HL-60/S4 (cell line): ENCODE measurements around the gene SH3GL3.

Experiments used
- in situ Hi-C: fragments of 300-500 bp; cut with MboI; formaldehyde crosslinking; loops from 2 replicates; pipeline ENCODE4 v1.14.3; 2022; ENCODE audit warnings: low sequenced_read_pairs

SH3GL3 gene

DNA sequence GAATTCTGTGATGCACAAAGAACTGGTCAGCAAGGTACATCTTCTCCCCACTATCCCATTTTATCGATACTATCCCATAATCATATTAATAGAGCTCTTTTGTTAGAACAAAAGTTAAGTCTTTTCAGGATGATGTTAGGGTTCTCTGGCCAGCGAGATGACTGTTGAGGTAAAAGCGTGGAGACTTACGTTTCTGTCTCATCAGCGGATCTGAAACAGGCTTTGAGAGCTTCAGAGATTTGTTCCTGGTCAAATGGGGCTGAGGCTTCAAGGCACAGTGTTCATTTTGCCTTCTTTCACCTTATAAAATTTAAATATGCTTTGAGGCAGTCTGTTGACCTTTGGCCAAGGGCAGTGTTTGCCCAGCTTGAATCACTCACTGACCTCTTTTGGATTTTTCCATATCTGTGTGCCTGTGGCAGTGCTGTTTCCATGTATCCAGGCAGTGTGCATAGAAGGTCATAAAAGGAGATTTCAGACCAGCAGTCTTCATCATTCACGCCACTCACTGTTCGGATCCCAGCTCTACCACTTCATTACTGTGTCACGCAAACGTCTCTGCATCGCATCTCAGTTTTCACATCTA lies 209.9 kb downstream of the SH3GL3 start:
- in situ Hi-C loops, result no loop called here

DNA sequence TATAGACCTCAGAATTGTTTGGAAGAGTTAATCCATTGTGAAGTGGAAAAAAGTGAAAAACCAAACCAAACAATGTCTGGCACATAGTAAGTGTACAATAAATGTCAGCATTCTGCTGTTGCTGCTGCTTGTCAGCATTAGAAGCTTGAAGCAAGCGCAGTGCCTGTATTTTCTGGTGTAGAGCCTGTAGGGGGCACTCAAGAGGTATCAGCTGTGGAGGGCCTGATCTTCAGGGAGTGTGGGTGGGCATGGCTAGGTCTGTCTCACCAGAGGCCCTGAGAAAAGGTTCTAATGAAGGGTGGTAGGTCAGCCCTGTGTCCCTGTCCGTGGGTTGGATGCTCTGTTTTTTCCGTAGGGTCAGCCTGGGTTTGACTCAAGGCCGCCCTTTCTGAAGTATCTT lies 210.4 kb downstream of the SH3GL3 start:
- in situ Hi-C loops, result no loop called here

DNA sequence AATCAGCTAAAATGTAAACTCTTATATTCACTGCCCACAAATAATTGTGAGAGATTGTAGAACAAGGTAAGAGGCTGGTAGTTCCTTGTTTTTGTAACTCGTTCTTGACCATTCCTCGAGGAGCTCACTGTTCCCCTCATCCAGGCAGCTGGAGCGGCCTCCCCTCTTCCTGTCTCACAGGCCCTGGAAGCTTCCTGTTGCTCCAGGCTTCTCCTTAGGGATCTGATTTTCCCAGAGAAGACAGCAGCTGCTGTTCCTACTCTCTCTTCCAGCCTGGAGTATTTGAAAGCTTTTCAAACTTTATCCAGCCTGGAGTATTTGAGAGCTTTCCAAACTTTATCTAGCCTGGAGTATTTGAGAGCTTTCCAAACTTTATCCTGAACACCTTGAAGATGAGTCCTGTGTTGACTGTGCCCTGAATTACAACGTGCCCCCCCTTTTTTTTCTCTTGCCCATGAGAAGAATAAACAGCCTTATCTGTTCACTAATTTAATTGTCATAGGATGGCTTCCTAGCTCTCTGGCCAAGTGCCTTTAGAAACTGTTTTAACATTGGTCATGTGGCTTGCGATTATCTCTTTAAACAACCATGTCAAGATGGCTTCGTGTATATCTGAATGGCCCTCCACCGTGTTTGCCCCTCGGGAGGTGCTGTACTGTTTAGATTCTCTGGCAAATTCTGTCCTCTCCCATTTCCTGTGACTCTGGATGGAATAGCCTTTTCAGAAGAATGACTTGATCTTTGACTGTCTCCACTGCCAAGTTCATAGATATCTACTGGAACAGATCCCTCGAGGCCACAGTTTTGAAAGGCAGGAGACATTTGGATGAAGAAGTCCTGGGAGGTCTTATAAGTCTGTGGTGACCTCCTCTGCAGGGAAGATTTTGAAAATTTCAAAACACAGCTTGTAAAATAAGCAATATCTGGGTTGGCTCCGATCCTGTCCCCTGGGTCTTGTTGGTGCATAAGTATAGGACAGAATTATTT lies 211.6 kb downstream of the SH3GL3 start:
- in situ Hi-C loops, result no loop called here

DNA sequence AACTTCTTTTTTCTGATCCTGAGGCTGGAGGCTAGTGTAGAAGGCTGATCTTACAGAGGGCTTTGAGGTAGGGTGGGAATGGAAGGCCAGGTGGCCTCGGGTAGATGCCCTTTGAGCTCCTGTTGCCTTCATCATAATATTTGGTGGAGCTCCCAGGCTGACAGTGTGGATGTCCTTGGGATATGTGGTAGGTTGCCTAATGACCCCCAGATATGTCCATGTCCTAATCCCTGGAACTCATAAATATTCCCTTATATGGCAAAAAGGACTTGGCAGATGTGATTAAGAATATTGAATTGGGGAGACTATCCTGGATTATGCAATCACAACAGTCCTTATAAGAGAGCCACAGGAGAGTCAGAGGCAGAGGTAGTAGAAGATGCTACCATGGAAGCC lies 212.3 kb downstream of the SH3GL3 start:
- in situ Hi-C loops, result no loop called here

DNA sequence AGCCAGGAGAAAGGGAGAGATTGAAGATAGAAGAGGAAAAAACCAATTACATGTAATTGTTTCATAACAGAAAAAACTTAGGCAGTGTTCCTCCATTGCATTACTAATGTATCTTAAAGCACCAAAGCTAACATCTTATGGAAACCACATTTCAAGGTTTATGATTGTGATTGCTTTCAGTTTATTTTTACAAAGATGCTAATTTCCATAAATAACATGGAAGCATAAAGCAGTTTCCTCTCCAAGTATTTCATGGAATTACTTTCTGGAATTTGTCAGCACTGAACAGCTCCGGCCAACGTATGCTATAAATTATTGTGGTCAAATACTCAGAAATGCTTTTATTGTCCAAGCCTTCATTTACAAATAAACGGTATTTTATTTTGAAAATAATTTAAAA lies 218.3 kb downstream of the SH3GL3 start:
- in situ Hi-C loops, result no loop called here
